IMR-90 (cell line): Measurements from ENCODE around the gene CCDC71. TPM values are rescaled to one million over a fixed set of nuclear protein-coding genes. Genes with fewer than 3 reads are reported as not detected.

Experiments used
- ATAC-seq: fragments of 200-7000 bp; cut with Tn5 transposase; 2 replicates; pipeline ENCODE4 v1.9.1; 2020; ENCODE audit warnings: low read depth, mild to moderate bottlenecking, moderate library complexity
- BruUV-seq: library from RNA; stranded (reverse); fragments of 400-500 nt; replicated peaks from 2 replicates; lab custom pipeline; 2021; lab: Mats Ljungman, UMichigan
- CTCF ChIA-PET: fragments of 300-600 bp; formaldehyde crosslinking; extraction: SDS; loops from one replicate; lab custom pipeline; 2021; ENCODE audit warnings: antibody characterized with exemption; lab: Yijun Ruan, JAX
- POLR2A ChIA-PET: fragments of 300-600 bp; sonication (Branson Sonifier 250); formaldehyde crosslinking; loops from one replicate; lab custom pipeline; 2022; ENCODE audit warnings: antibody characterized with exemption; ENCODE audit not compliant: unreplicated experiment; lab: Charles Lee
- DNase-seq: peaks from one replicate; pipeline ENCODE4 v3.0.0; 2013
- H2AFZ ChIP-seq: replicated peaks from 2 replicates; pipeline ENCODE3; 2013; ENCODE audit warnings: low read length, mild to moderate bottlenecking; ENCODE audit not compliant: poor library complexity
- H2AK5ac ChIP-seq: 2 replicates; pipeline ENCODE4 v1.6.1; 2013; ENCODE audit warnings: low read depth, low read length, inconsistent platforms
- H2AK9ac ChIP-seq: replicated peaks from 2 replicates; pipeline ENCODE3; 2013; ENCODE audit warnings: mild to moderate bottlenecking, low read depth, low read length, moderate library complexity; ENCODE audit not compliant: poor library complexity
- H2BK120ac ChIP-seq: 2 replicates; pipeline ENCODE4 v1.6.1; 2013; ENCODE audit warnings: low read depth, low read length, inconsistent platforms
- H2BK15ac ChIP-seq: 3 replicates; pipeline ENCODE4 v1.6.1; 2013; ENCODE audit warnings: low read depth, low read length, inconsistent platforms
- H2BK20ac ChIP-seq: 2 replicates; pipeline ENCODE4 v1.6.1; 2013; ENCODE audit warnings: low read depth, mild to moderate bottlenecking, inconsistent platforms, low read length, moderate library complexity
- H2BK5ac ChIP-seq: 2 replicates; pipeline ENCODE4 v1.6.1; 2013; ENCODE audit warnings: mild to moderate bottlenecking, low read depth, low read length, inconsistent platforms; ENCODE audit not compliant: poor library complexity, severe bottlenecking
- H3K14ac ChIP-seq: replicated peaks from 2 replicates; pipeline ENCODE4 v1.6.1; 2013; ENCODE audit warnings: low read depth, low read length, inconsistent platforms
- H3K18ac ChIP-seq: 2 replicates; pipeline ENCODE4 v1.6.1; 2013; ENCODE audit warnings: low read depth, low read length, control low read depth
- H3K23ac ChIP-seq: 2 replicates; pipeline ENCODE4 v1.6.1; 2013; ENCODE audit warnings: low read depth, low read length, inconsistent platforms
- H3K27ac ChIP-seq: 2 replicates; pipeline ENCODE4 v1.5.1; 2013; ENCODE audit warnings: mild to moderate bottlenecking, control low read depth, low read length; ENCODE audit not compliant: insufficient read depth
- H3K27me3 ChIP-seq: 2 replicates; pipeline ENCODE4 v1.6.1; 2013; ENCODE audit warnings: low read length; ENCODE audit not compliant: control insufficient read depth, insufficient read depth
- H3K36me3 ChIP-seq: 2 replicates; pipeline ENCODE4 v1.6.1; 2013; ENCODE audit warnings: low read length, mixed read lengths; ENCODE audit not compliant: control insufficient read depth, insufficient read depth
- H3K4ac ChIP-seq: 2 replicates; pipeline ENCODE4 v1.6.1; 2013; ENCODE audit warnings: low read depth, low read length, inconsistent platforms
- H3K4me1 ChIP-seq: 2 replicates; pipeline ENCODE4 v1.6.1; 2013; ENCODE audit warnings: low read length, mixed read lengths; ENCODE audit not compliant: control insufficient read depth, insufficient read depth
- H3K4me2 ChIP-seq: 2 replicates; pipeline ENCODE4 v1.6.1; 2013; ENCODE audit warnings: low read depth, mild to moderate bottlenecking, control low read depth, low read length, moderate library complexity
- H3K4me3 ChIP-seq: 2 replicates; pipeline ENCODE4 v1.5.1; 2013; ENCODE audit warnings: low read depth, mild to moderate bottlenecking, control low read depth, low read length, moderate library complexity; ENCODE audit not compliant: insufficient read depth
- H3K56ac ChIP-seq: 2 replicates; pipeline ENCODE4 v1.6.1; 2013; ENCODE audit warnings: low read length, inconsistent platforms; ENCODE audit not compliant: insufficient read depth; ENCODE audit errors: extremely low read depth
- H3K79me1 ChIP-seq, 2 experiments: 2 replicates each; pipeline ENCODE4 v1.6.1; 2013; ENCODE audit warnings: low read length in 2 of 2, inconsistent platforms in 1 of 2, low read depth in 1 of 2
- H3K9ac ChIP-seq: 2 replicates; pipeline ENCODE4 v1.6.1; 2013; ENCODE audit warnings: low read depth, low read length, control low read depth
- H3K9me1 ChIP-seq: 2 replicates; pipeline ENCODE4 v1.6.1; 2013; ENCODE audit warnings: low read length, inconsistent platforms; ENCODE audit not compliant: insufficient read depth
- H3K9me3 ChIP-seq: 2 replicates; pipeline ENCODE4 v1.6.1; 2013; ENCODE audit warnings: low read length; ENCODE audit not compliant: control insufficient read depth, insufficient read depth
- H4K20me1 ChIP-seq: 2 replicates; pipeline ENCODE4 v1.6.1; 2013; ENCODE audit warnings: low read length, inconsistent platforms; ENCODE audit not compliant: insufficient read depth
- H4K5ac ChIP-seq: 2 replicates; pipeline ENCODE4 v1.6.1; 2013; ENCODE audit warnings: mild to moderate bottlenecking, low read depth, low read length, control low read depth
- H4K8ac ChIP-seq, 2 experiments: 2 replicates each; pipeline ENCODE4 v1.6.1; 2013; ENCODE audit warnings: low read depth in 2 of 2, low read length in 2 of 2, control low read depth in 1 of 2, inconsistent platforms in 1 of 2
- H4K91ac ChIP-seq: 2 replicates; pipeline ENCODE4 v1.6.1; 2013; ENCODE audit warnings: low read depth, low read length, inconsistent platforms; ENCODE audit not compliant: insufficient read depth
- BHLHE40 ChIP-seq: fragments of 150-350 bp; IDR thresholded peaks from 2 replicates; pipeline ENCODE4 v1.6.1; 2016; ENCODE audit warnings: mild to moderate bottlenecking, low read depth, low read length
- CEBPB ChIP-seq: IDR thresholded peaks from 2 replicates; pipeline ENCODE4 v1.6.1; 2012; ENCODE audit warnings: low read depth, low read length, improper control_type of control experiment
- CHD1 ChIP-seq: IDR thresholded peaks from 2 replicates; pipeline ENCODE4 v1.6.1; 2012; ENCODE audit warnings: low read depth, low read length, improper control_type of control experiment
- MAFK ChIP-seq: IDR thresholded peaks from 2 replicates; pipeline ENCODE4 v1.6.1; 2012; ENCODE audit warnings: low read depth, low read length, improper control_type of control experiment
- MAZ ChIP-seq: IDR thresholded peaks from 2 replicates; pipeline ENCODE4 v1.6.1; 2012; ENCODE audit warnings: low read depth, mild to moderate bottlenecking, low read length, improper control_type of control experiment, moderate library complexity, borderline replicate concordance
- MXI1 ChIP-seq: IDR thresholded peaks from 2 replicates; pipeline ENCODE4 v1.6.1; 2012; ENCODE audit warnings: low read depth, mild to moderate bottlenecking, low read length, moderate library complexity, borderline replicate concordance
- NFE2L2 ChIP-seq: fragments of 150-350 bp; IDR thresholded peaks from 2 replicates; pipeline ENCODE4 v1.6.1; 2016; ENCODE audit warnings: low read depth, mild to moderate bottlenecking, low read length
- RAD21 ChIP-seq: IDR thresholded peaks from 2 replicates; pipeline ENCODE4 v1.6.1; 2012; ENCODE audit warnings: low read length, improper control_type of control experiment
- RCOR1 ChIP-seq: IDR thresholded peaks from 2 replicates; pipeline ENCODE4 v1.6.1; 2012; ENCODE audit warnings: mild to moderate bottlenecking, low read length, improper control_type of control experiment; ENCODE audit not compliant: insufficient replicate concordance
- RFX5 ChIP-seq: IDR thresholded peaks from 2 replicates; pipeline ENCODE4 v1.8.0; 2012; ENCODE audit warnings: low read depth, mild to moderate bottlenecking, low read length, moderate library complexity
- SMC3 ChIP-seq: fragments of 150-350 bp; IDR thresholded peaks from 2 replicates; pipeline ENCODE4 v1.6.1; 2016; ENCODE audit warnings: low read depth, mild to moderate bottlenecking, antibody characterized with exemption, low read length, moderate library complexity
- WGBS, 2 experiments: methylation state at CpG; one replicate each; pipeline versions ENCODE4 v1.1.5 to v1.1.7; 2013; ENCODE audit warnings: missing lambda C conversion rate in 2 of 2; ENCODE audit not compliant: insufficient read length in 1 of 2; ENCODE audit errors: extremely low coverage in 2 of 2; 5-methylcytosine and 5-hydroxymethylcytosine counted together
- dilution Hi-C: fragments of 300-500 bp; cut with HindIII; formaldehyde crosslinking; loops from one replicate; pipeline ENCODE4 v1.14.3; 2018; ENCODE audit warnings: low sequenced_read_pairs; ENCODE audit not compliant: unreplicated experiment
- in situ Hi-C: fragments of 300-500 bp; cut with MboI; formaldehyde crosslinking; loops from 3 replicates; pipeline ENCODE4 v1.14.3; 2019; ENCODE audit warnings: low sequenced_read_pairs, inconsistent platforms, mixed read lengths
- intact Hi-C: fragments of 100-400 bp; cut with micrococcal nuclease; formaldehyde crosslinking; loops from 2 replicates; pipeline ENCODE4 v1.10.0; 2022
- polyA plus RNA-seq, 3 experiments: library from polyadenylated mRNA; depleted of rRNA; stranded (reverse); fragments of >200 nt; gene quantifications; 2 replicates each; pipeline ENCODE4 v1.2.3, GENCODE V29; 2012; ENCODE audit warnings: low replicate concordance in 1 of 3
- total RNA-seq: library from RNA; depleted of rRNA; stranded (reverse); fragments of >200 nt; gene quantifications from 2 replicates; pipeline ENCODE4 v1.2.3, GENCODE V29; 2012
- TF ChIP-seq, protein P1 (sequence below): fragments of 150-350 bp; IDR thresholded peaks from 2 replicates; pipeline ENCODE4 v1.6.1; 2016; ENCODE audit warnings: low read depth, mild to moderate bottlenecking, low read length, moderate library complexity, borderline replicate concordance

Gene CCDC71
- total and polyA plus RNA-seq, 2 of the 4 experiments (the other 2 are of a cell fraction) = 29.4 to 35.9 TPM

DNA sequence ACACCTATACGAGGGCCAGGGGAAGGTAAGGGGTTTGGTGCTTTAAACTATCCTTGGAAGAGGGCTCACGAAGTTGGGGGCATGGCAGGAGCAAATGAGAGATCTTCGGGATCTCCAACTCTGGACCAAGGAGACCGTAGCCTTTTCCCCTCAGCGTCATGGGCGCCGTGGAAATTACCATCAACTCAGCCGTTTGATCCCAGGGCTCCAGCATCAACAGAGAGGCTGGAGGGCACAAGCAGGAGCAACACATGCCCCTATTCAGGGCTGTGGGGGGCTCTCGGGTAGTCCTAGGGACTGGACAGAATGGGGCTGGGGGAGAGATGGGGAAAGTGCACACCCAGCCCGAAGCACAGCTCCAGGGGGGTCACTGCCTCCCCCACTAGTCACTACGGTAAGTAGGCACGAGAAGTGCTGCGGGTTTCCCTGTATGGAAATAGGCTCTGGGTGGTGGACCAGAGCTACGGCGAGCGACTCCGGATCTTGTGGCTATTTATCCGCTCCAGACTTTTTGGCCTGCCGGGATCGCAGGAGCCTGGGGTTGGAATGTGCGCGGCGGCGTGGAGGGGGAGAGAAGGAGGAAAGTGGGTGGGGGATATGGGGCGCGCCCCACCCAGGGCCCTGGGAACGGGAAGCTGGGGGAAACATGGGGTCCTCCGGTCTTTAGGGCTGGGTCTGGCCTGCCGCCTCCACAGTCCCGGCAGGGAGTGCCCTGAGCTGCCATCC is 32.7 kb downstream of the CCDC71 start (continued):
- no peak for TF ChIP-seq RCOR1
- no peak for TF ChIP-seq NFE2L2

DNA sequence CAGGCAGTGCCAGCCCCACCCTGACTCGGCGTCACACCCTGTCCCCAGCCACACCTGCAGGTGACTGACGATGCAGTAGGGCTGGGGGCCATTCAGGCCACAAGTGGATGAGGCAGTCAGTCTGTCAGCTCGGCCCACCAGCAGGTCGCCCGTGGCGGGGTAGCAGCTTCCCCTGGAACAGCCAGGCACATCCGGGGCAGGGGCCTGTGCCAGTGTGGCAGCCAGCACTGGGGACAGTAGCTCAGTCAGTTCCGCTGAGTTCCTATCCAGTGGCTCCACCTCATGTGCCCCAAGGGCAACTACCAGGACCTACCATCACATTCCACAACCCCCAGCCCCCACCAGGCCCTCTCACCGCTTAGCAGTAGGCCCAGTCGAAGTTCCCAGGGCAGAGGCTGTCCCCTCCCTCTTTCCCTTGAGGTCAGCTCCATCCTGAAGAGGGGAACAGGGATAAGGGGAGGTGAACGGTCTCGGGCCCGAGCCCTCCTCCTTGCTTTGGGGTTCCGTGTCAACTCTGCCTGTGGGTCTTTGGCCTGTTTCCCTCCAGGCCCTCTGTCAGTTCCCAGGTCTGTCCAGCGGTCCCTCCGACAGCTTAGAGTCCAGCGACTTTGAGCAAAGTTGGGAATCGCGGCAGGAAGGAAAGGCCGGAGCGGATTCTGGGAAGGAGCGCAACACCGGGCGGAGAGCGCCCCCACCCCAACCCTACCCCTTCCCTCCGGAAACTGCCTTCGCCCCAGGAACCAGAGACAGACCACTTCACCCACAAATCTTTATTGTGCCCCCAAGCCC is 33.5 kb downstream of the CCDC71 start, which contains the start of gene LAMB2:
LAMB2 (minus strand) TSS at position 614 of the 789 bp plus-strand sequence; CDS start at position 431, 183 bp downstream.
- Histone ChIP-seq H2AFZ (peak within 1 kb of the TSS; percentile 97), H2BK20ac (peak within 1 kb of the TSS; percentile 65), H3K4me3 (peak within 1 kb of the TSS; percentile 68), H3K9me3 (no peaks in the 10 kb centered on the region), H3K9me1 (peaks cover 37% of the 10 kb centered on the region), H4K5ac (peak within 1 kb of the TSS; percentile 98), H2AK5ac (peak within 1 kb of the TSS; percentile 97), H4K8ac (peak within 1 kb of the TSS; percentile 83 to 97), H3K27me3 (no peaks in the 10 kb centered on the region), H2BK15ac (peak within 1 kb of the TSS; percentile 67; the same call in 2 of the 3 replicates), H3K4me1 (peaks cover 9% of the 10 kb centered on the region), H3K23ac (peak within 1 kb of the TSS; percentile 88), H3K79me1 (peaks cover 18 to 62% of the 10 kb centered on the region in 2 experiments), H2AK9ac (peak within 1 kb of the TSS; percentile 99), H3K36me3 (peaks cover 37% of the 10 kb centered on the region), H4K91ac (peak within 1 kb of the TSS; percentile 99), H3K56ac (peak within 1 kb of the TSS; percentile 94), H2BK5ac (peak within 1 kb of the TSS; percentile 97), H3K9ac (peak within 1 kb of the TSS; percentile 97), H3K27ac (peak within 1 kb of the TSS; percentile 99), H3K14ac (peak within 1 kb of the TSS; percentile 98), H3K4me2 (peak within 1 kb of the TSS; percentile 88), H3K18ac (peak within 1 kb of the TSS; percentile 97), H3K4ac (peak within 1 kb of the TSS; percentile 98), H4K20me1 (peaks cover 12% of the 10 kb centered on the region), H2BK120ac (peak within 1 kb of the TSS; percentile 70)
- in situ Hi-C loops = no loop called here
- ATAC-seq (peak; percentile 83), DNase-seq (peak; percentile 74)
- ChIA-PET POLR2A (interaction anchor here (0.5 to 1.2 kb wide), 5 partner anchors 12 to 229 kb away, joined by 3 to 7 read pairs (median 3); partner anchors contain the start of gene USP19), CTCF (no interaction called here)
- intact Hi-C loops = loop anchor here (2.0 kb wide), 1 partner anchor 144 kb away; the partner anchor contains the start of gene C3orf62
- TSS peak; percentile 97 for BruUV-seq
- dilution Hi-C loops = no loop called here
- WGBS, 2 experiments = 1% methylated on average over 12 of the region's 28 CpGs; no CpG with 5 or more reads in 1 of the 2 experiments
- TF ChIP-seq, protein P1, sequence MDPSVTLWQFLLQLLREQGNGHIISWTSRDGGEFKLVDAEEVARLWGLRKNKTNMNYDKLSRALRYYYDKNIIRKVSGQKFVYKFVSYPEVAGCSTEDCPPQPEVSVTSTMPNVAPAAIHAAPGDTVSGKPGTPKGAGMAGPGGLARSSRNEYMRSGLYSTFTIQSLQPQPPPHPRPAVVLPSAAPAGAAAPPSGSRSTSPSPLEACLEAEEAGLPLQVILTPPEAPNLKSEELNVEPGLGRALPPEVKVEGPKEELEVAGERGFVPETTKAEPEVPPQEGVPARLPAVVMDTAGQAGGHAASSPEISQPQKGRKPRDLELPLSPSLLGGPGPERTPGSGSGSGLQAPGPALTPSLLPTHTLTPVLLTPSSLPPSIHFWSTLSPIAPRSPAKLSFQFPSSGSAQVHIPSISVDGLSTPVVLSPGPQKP = no peak
- TF ChIP-seq RFX5 (no peak), MAZ (peak; percentile 90; the same call in 1 of the 2 replicates), RAD21 (no peak), CHD1 (no peak), NFE2L2 (no peak), BHLHE40 (no peak), SMC3 (no peak), MAFK (no peak), MXI1 (no peak), CEBPB (no peak), RCOR1 (no peak)
